K562 (cell line): ENCODE results near the gene CS. TPM values are rescaled to one million over a fixed set of nuclear protein-coding genes. Genes with fewer than 3 reads are reported as not detected.

Source experiments
- ASH1L ChIP-seq: fragments of 450-650 bp; IDR thresholded peaks from 2 replicates; pipeline ENCODE4 v1.6.1; 2018; ENCODE audit warnings: borderline replicate concordance, mild to moderate bottlenecking, low read depth; ENCODE audit not compliant: partially characterized antibody
- BRCA1 ChIP-seq, 2 experiments: fragments of 450-650 bp in 1 of 2; sonication (generic) in 1 of 2; formaldehyde crosslinking in 1 of 2; IDR thresholded peaks; 2 replicates each; pipeline versions ENCODE4 v1.5.0 to v1.6.1; 2017 to 2020; ENCODE audit warnings: mild to moderate bottlenecking in 1 of 2, missing genetic modification reagents in 1 of 2
- CBFA2T3 ChIP-seq: fragments of 450-650 bp; IDR thresholded peaks from 2 replicates; pipeline ENCODE4 v1.6.1; 2017
- CHD2 ChIP-seq: IDR thresholded peaks from 2 replicates; pipeline ENCODE4 v1.6.1; 2011; ENCODE audit warnings: low read depth, low read length
- EP400 ChIP-seq: fragments of 450-650 bp; IDR thresholded peaks from 2 replicates; pipeline ENCODE4 v1.6.1; 2017; ENCODE audit warnings: antibody characterized with exemption, mild to moderate bottlenecking, moderate library complexity
- ETS2 ChIP-seq: IDR thresholded peaks from 2 replicates; pipeline ENCODE4 v1.6.1; 2016; ENCODE audit warnings: borderline replicate concordance, missing genetic modification characterization, mild to moderate bottlenecking, moderate library complexity, missing compliant biosample characterization; ENCODE audit not compliant: poor library complexity, severe bottlenecking
- HMBOX1 ChIP-seq: sonication (generic); IDR thresholded peaks from 2 replicates; pipeline ENCODE4 v1.6.1; 2016
- HNRNPLL ChIP-seq: fragments of 200-400 bp; formaldehyde crosslinking; IDR thresholded peaks from 2 replicates; pipeline ENCODE4 v1.6.1; 2017; ENCODE audit warnings: low read length, low read depth, mild to moderate bottlenecking; ENCODE audit not compliant: poor library complexity, severe bottlenecking
- KHSRP ChIP-seq: fragments of 450-650 bp; IDR thresholded peaks from 2 replicates; pipeline ENCODE4 v1.6.1; 2017
- MAZ ChIP-seq, 2 experiments: fragments of 450-650 bp in 1 of 2; sonication (generic) in 1 of 2; formaldehyde crosslinking; IDR thresholded peaks in 1 of 2; conservative IDR thresholded peaks in 1 of 2; 2 replicates each; pipeline versions ENCODE4 v1.4.0 to v1.5.0; 2020; ENCODE audit warnings: mild to moderate bottlenecking in 1 of 2, missing genetic modification reagents in 1 of 2
- MCM2 ChIP-seq: fragments of 450-650 bp; IDR thresholded peaks from 2 replicates; pipeline ENCODE4 v1.6.1; 2017; ENCODE audit warnings: low read depth, mild to moderate bottlenecking
- MEF2D ChIP-seq: conservative IDR thresholded peaks from 2 replicates; pipeline ENCODE4 v1.6.1; 2016; ENCODE audit warnings: low read depth, missing genetic modification characterization, missing compliant biosample characterization
- PKNOX1 ChIP-seq: fragments of 450-650 bp; IDR thresholded peaks from 2 replicates; pipeline ENCODE4 v1.6.1; 2016
- PPARD ChIP-seq: fragments of 250-450 bp; sonication (Bioruptor Pico); IDR thresholded peaks from 2 replicates; pipeline ENCODE4 v1.8.0; 2022; ENCODE audit warnings: inconsistent platforms, mild to moderate bottlenecking, moderate library complexity
- SREBF2 ChIP-seq: sonication (generic); formaldehyde crosslinking; IDR thresholded peaks from 2 replicates; pipeline ENCODE4 v1.4.0; 2020; ENCODE audit warnings: mild to moderate bottlenecking, missing genetic modification reagents
- SRSF9 ChIP-seq: fragments of 200-400 bp; formaldehyde crosslinking; IDR thresholded peaks from 2 replicates; pipeline ENCODE4 v1.6.1; 2017; ENCODE audit warnings: low read depth, low read length, borderline replicate concordance
- STAG1 ChIP-seq: sonication (generic); formaldehyde crosslinking; IDR thresholded peaks from 2 replicates; pipeline ENCODE4 v1.5.0; 2020; ENCODE audit warnings: missing genetic modification reagents, borderline replicate concordance
- TEAD1 ChIP-seq, 2 experiments: fragments of 450-650 bp in 1 of 2; sonication (generic) in 1 of 2; formaldehyde crosslinking; IDR thresholded peaks; 2 replicates each; pipeline versions ENCODE4 v1.4.0 to v1.8.0; 2020 to 2022; ENCODE audit warnings: mild to moderate bottlenecking in 2 of 2, missing genetic modification reagents in 1 of 2
- ZFPM2 ChIP-seq: fragments of 250-450 bp; sonication (Bioruptor Pico); IDR thresholded peaks from 2 replicates; pipeline ENCODE4 v1.5.1; 2022; ENCODE audit warnings: mild to moderate bottlenecking
- ZFX ChIP-seq: sonication (generic); formaldehyde crosslinking; IDR thresholded peaks from 2 replicates; pipeline ENCODE4 v1.8.0; 2022; ENCODE audit warnings: mild to moderate bottlenecking, missing genetic modification reagents, moderate library complexity
- ZNF431 ChIP-seq: sonication (generic); formaldehyde crosslinking; IDR thresholded peaks from 2 replicates; pipeline ENCODE4 v1.8.0; 2022; ENCODE audit warnings: mild to moderate bottlenecking, missing genetic modification reagents
- ZNF507 ChIP-seq: conservative IDR thresholded peaks from 2 replicates; pipeline ENCODE4 v1.6.1; 2017; ENCODE audit warnings: missing genetic modification characterization, missing compliant biosample characterization
- polyA plus RNA-seq, 8 experiments: library from polyadenylated mRNA; depleted of rRNA in 4 of 8; stranded (reverse) in 5 of 8; unstranded in 3 of 8; fragments of >200 nt; fragmentation: Nextera tagmentation in 2 of 8; fragmentation: Illumina TruSeq in 1 of 8; extraction: Ambion mirVana in 2 of 8; extraction: Trizol in 1 of 8; gene quantifications; 2 replicates each; pipeline versions ENCODE4 v1.2.1 to v1.2.3, GENCODE V29; 2011 to 2014; ENCODE audit warnings: inconsistent platforms in 1 of 8, missing spikeins in 1 of 8
- total RNA-seq, 7 experiments: library from RNA; depleted of rRNA in 6 of 7; stranded (reverse); fragments of >200 nt in 6 of 7; fragmentation: Illumina TruSeq in 2 of 7; extraction: Trizol in 2 of 7; gene quantifications; 2 replicates each; pipeline versions ENCODE4 v1.2.1 to v1.2.3, GENCODE V29; 2011 to 2021; ENCODE audit warnings: low replicate concordance in 1 of 7
- TF ChIP-seq, protein P1 (sequence below): fragments of 250-450 bp; sonication (Bioruptor Pico); IDR thresholded peaks from 2 replicates; pipeline ENCODE4 v1.5.0; 2020; ENCODE audit warnings: mild to moderate bottlenecking
- TF ChIP-seq, protein P2 (sequence below): fragments of 450-650 bp; formaldehyde crosslinking; IDR thresholded peaks from 2 replicates; pipeline ENCODE4 v1.4.0; 2022; ENCODE audit warnings: missing genetic modification characterization

CS gene
- total and polyA plus RNA-seq, 9 of the 15 experiments (the other 6 are each of a cell fraction or from before 2014, with no cell fraction given): 99.9 to 390 (median 149) TPM

- TF ChIP-seq, protein P1, sequence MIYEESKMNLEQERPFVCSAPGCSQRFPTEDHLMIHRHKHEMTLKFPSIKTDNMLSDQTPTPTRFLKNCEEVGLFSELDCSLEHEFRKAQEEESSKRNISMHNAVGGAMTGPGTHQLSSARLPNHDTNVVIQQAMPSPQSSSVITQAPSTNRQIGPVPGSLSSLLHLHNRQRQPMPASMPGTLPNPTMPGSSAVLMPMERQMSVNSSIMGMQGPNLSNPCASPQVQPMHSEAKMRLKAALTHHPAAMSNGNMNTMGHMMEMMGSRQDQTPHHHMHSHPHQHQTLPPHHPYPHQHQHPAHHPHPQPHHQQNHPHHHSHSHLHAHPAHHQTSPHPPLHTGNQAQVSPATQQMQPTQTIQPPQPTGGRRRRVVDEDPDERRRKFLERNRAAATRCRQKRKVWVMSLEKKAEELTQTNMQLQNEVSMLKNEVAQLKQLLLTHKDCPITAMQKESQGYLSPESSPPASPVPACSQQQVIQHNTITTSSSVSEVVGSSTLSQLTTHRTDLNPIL (CRISPR knock-in tag): 0 out of 2 replicates have a peak, but pooled peaks have one; percentile 13
- TF ChIP-seq MAZ (CRISPR knock-in tag; conservative IDR thresholded peaks at IDR 0.05 in 1 of 2, IDR thresholded peaks at IDR 0.05 in 1 of 2) (peak; percentile 76 to 90; a peak in 3 of 4 replicates), PPARD (no peak), MEF2D (tag) (no peak), KHSRP (no peak), EP400 (peak; percentile 91), SREBF2 (CRISPR knock-in tag) (no peak), ETS2 (tag) (no peak), TEAD1 (CRISPR knock-in tag; IDR thresholded peaks at IDR 0.05) (peak in 1 of 2 experiments; percentile 84; a peak in 1 of 4 replicates), ZNF507 (tag) (no peak), STAG1 (no peak), HNRNPLL (peak; percentile 92), ASH1L (no peak), CBFA2T3 (no peak), ZFX (peak; percentile 82), PKNOX1 (peak; percentile 97), CHD2 (no peak), HMBOX1 (peak; percentile 53; the same call in 1 of the 2 replicates), ZFPM2 (CRISPR knock-in tag) (no peak), ZNF431 (CRISPR knock-in tag) (no peak), MCM2 (no peak), SRSF9 (no peak), BRCA1 (IDR thresholded peaks at IDR 0.05) (no peak), BRCA1 (CRISPR knock-in tag; IDR thresholded peaks at IDR 0.05) (no peak)
- TF ChIP-seq, protein P2, sequence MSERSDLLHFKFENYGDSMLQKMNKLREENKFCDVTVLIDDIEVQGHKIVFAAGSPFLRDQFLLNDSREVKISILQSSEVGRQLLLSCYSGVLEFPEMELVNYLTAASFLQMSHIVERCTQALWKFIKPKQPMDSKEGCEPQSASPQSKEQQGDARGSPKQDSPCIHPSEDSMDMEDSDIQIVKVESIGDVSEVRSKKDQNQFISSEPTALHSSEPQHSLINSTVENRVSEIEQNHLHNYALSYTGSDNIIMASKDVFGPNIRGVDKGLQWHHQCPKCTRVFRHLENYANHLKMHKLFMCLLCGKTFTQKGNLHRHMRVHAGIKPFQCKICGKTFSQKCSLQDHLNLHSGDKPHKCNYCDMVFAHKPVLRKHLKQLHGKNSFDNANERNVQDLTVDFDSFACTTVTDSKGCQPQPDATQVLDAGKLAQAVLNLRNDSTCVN (CRISPR knock-in tag): no peak
Observed at GRCh38 chr12:56299853-56300643, at the start of gene CS (continued).
